Ishikawa (cell line): ENCODE data around the gene SZRD1.

Experiments
- CEBPB ChIP-seq: IDR thresholded peaks from 2 replicates; pipeline ENCODE4 v1.6.1; 2012
- CREB1 ChIP-seq: IDR thresholded peaks from 2 replicates; pipeline ENCODE4 v1.6.1; 2012; ENCODE audit warnings: low read depth
- EGR1 ChIP-seq: IDR thresholded peaks from 2 replicates; pipeline ENCODE4 v1.6.1; 2012
- EP300 ChIP-seq: IDR thresholded peaks from 2 replicates; pipeline ENCODE4 v1.6.1; 2012; ENCODE audit warnings: borderline replicate concordance
- FOXM1 ChIP-seq: IDR thresholded peaks from 2 replicates; pipeline ENCODE4 v1.6.1; 2012; ENCODE audit warnings: low read depth, borderline replicate concordance
- MAX ChIP-seq: IDR thresholded peaks from 2 replicates; pipeline ENCODE4 v1.6.1; 2012
- NFIC ChIP-seq: IDR thresholded peaks from 2 replicates; pipeline ENCODE4 v1.6.1; 2012
- RAD21 ChIP-seq: IDR thresholded peaks from 2 replicates; pipeline ENCODE4 v1.6.1; 2012; ENCODE audit warnings: low read depth
- REST ChIP-seq: IDR thresholded peaks from 2 replicates; pipeline ENCODE4 v1.6.1; 2012; ENCODE audit warnings: low read depth, mild to moderate bottlenecking
- TAF1 ChIP-seq: IDR thresholded peaks from 2 replicates; pipeline ENCODE4 v1.6.1; 2012; ENCODE audit warnings: low read depth, mild to moderate bottlenecking
- TCF12 ChIP-seq: IDR thresholded peaks from 2 replicates; pipeline ENCODE4 v1.6.1; 2012; ENCODE audit warnings: low read depth
- TEAD4 ChIP-seq: IDR thresholded peaks from 2 replicates; pipeline ENCODE4 v1.6.1; 2012
- USF1 ChIP-seq: IDR thresholded peaks from 2 replicates; pipeline ENCODE4 v1.6.1; 2012
- YY1 ChIP-seq: IDR thresholded peaks from 2 replicates; pipeline ENCODE4 v1.6.1; 2012; ENCODE audit warnings: low read depth
- ZBTB7A ChIP-seq: IDR thresholded peaks from 2 replicates; pipeline ENCODE4 v1.6.1; 2012; ENCODE audit warnings: low read depth

SZRD1 gene

GRCh38 chr1:16397120-16397519 lies 30.1 kb downstream of the SZRD1 start:
- TF ChIP-seq MAX (no peak), CEBPB (no peak), RAD21 (no peak), REST (no peak), YY1 (no peak), EGR1 (no peak), EP300 (no peak), TEAD4 (no peak), NFIC (no peak), CREB1 (no peak), FOXM1 (no peak)

GRCh38 chr1:16398371-16398953 lies 31.4 kb downstream of the SZRD1 start:
- TF ChIP-seq NFIC, result no peak
- no peak for TF ChIP-seq REST
- TF ChIP-seq USF1, result no peak
- TF ChIP-seq FOXM1, result no peak
- TF ChIP-seq TCF12, result no peak
- TF ChIP-seq TAF1, result no peak
- no peak for TF ChIP-seq ZBTB7A
- no peak for TF ChIP-seq TEAD4
- no peak for TF ChIP-seq MAX
- TF ChIP-seq EGR1, result no peak
- TF ChIP-seq EP300, result no peak
- no peak for TF ChIP-seq YY1
- TF ChIP-seq RAD21, result no peak

- TF ChIP-seq TCF12, result no peak
- TF ChIP-seq REST, result no peak
- no peak for TF ChIP-seq USF1
- no peak for TF ChIP-seq EP300
- no peak for TF ChIP-seq MAX
- TF ChIP-seq RAD21, result no peak
- TF ChIP-seq ZBTB7A, result no peak
- TF ChIP-seq CREB1, result no peak
- TF ChIP-seq NFIC, result no peak
- TF ChIP-seq TEAD4, result no peak
- TF ChIP-seq EGR1, result no peak
- TF ChIP-seq FOXM1, result no peak
- TF ChIP-seq CEBPB, result no peak
- TF ChIP-seq TAF1, result no peak
- TF ChIP-seq YY1, result no peak
These were observed 35.7 kb downstream of the SZRD1 start for GRCh38 chr1:16402742-16403141.

- TF ChIP-seq USF1 (no peak), YY1 (no peak), ZBTB7A (no peak), MAX (no peak), TCF12 (no peak), EGR1 (no peak), TEAD4 (no peak), FOXM1 (no peak), NFIC (no peak), RAD21 (no peak), REST (no peak), CEBPB (no peak), EP300 (no peak), CREB1 (no peak), TAF1 (no peak)
These were observed 38.4 kb downstream of the SZRD1 start for GRCh38 chr1:16405441-16405840.
